ENCODE data around the gene L3MBTL2. TPM values are rescaled to one million over a fixed set of nuclear protein-coding genes. Genes with fewer than 3 reads are reported as not detected.

Gene L3MBTL2
- total RNA-seq, 3 donors from 2014 or later: 17.7 to 25.0 (median 18.9) TPM

GRCh38 chr22:41226723-41227655 lies 21.9 kb downstream of the L3MBTL2 start:
- Histone ChIP-seq H3K4me3 (no peak overlapping the region), H3K9me3 (no peaks in the 10 kb centered on the region), H3K36me3 (ENCODE audit: low read depth) (no peaks in the 10 kb centered on the region), H3K4me1 (ENCODE audit: low read depth) (no peaks in the 10 kb centered on the region)
- no peak for TF ChIP-seq CTCF (IDR thresholded peaks at IDR 0.05)
- ATAC-seq (peak; percentile 42), DNase-seq (no peak)
- intact Hi-C loops (cut with DNase I, micrococcal nuclease): no loop called here

DNA sequence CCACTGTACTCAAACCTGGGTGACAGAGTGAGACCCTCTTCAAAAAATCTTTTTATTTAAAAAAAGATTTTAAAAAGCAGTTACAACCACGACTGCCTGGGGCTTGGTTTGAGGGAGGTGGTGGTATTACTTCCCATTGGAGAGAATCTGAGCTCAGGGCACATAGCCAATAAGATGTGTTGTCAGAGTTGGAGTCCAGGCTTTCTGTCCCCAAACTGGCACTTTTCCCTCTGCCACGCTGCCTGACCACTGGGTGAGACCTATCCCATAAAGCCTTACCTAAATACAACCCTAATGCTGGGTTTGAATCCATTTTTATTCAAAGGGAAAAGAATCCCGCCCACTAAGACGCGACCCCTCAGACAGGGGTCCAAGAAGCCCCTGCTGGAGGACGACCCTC lies 24.1 kb downstream of the L3MBTL2 start:
- ATAC-seq: no peak
- no peak for DNase-seq
- Histone ChIP-seq H3K36me3 (ENCODE audit: low read depth) (no peaks in the 10 kb centered on the region), H3K4me3 (no peak overlapping the region), H3K4me1 (ENCODE audit: low read depth) (no peaks in the 10 kb centered on the region), H3K9me3 (no peaks in the 10 kb centered on the region)
- intact Hi-C loops (cut with DNase I, micrococcal nuclease): no loop called here
- no peak for TF ChIP-seq CTCF (IDR thresholded peaks at IDR 0.05)

GRCh38 chr22:41229730-41230400 lies 24.8 kb downstream of the L3MBTL2 start:
- DNase-seq (no peak), ATAC-seq (no peak)
- Histone ChIP-seq H3K36me3 (ENCODE audit: low read depth) (no peaks in the 10 kb centered on the region), H3K4me1 (ENCODE audit: low read depth) (no peaks in the 10 kb centered on the region), H3K9me3 (no peaks in the 10 kb centered on the region), H3K4me3 (no peak overlapping the region)
- intact Hi-C loops (cut with DNase I, micrococcal nuclease): no loop called here
- no peak for TF ChIP-seq CTCF (IDR thresholded peaks at IDR 0.05)

DNA sequence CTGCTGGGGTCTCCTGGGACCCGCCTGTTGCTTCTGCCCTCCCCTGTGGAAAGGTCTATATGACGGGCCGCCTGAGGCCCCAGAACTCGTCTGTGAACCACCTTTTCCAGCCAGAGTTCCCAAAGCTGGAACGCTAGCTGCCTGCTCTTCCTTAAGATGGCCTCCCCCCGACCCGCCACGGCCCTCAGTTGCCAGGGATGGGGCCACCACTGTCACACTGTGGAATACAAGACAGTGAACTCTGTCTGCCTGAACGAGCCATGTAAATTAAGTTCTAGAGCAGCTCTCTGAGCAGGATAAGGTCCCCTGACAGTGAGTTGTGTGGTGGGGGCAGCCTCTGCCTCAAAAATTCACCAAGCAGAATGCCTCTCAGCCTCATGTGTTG lies 25.3 kb downstream of the L3MBTL2 start:
- H3K36me3 ChIP-seq (ENCODE audit: low read depth): no peaks in the 10 kb centered on the region
- ATAC-seq: no peak
- no peaks in the 10 kb centered on the region for H3K9me3 ChIP-seq
- no peak for DNase-seq
- H3K4me3 ChIP-seq: no peak overlapping the region
- no peak for TF ChIP-seq CTCF (IDR thresholded peaks at IDR 0.05)
- intact Hi-C loops (cut with DNase I, micrococcal nuclease): no loop called here
- no peaks in the 10 kb centered on the region for H3K4me1 ChIP-seq (ENCODE audit: low read depth)

- intact Hi-C loops (cut with DNase I, micrococcal nuclease): no loop called here
- Histone ChIP-seq H3K36me3 (ENCODE audit: low read depth) (no peaks in the 10 kb centered on the region), H3K4me1 (ENCODE audit: low read depth) (no peaks in the 10 kb centered on the region), H3K9me3 (no peaks in the 10 kb centered on the region), H3K4me3 (no peak overlapping the region)
- TF ChIP-seq CTCF (IDR thresholded peaks at IDR 0.05): no peak
- no peak for ATAC-seq
- DNase-seq: no peak
Observed at GRCh38 chr22:41231369-41231768, 26.3 kb downstream of the L3MBTL2 start.
